Activated T-cell treated with anti-CD3 and anti-CD28 coated beads, Interleukin-2, amount 50 U/mL, for 4 hours (primary cell): ENCODE measurements around the gene RALGAPA2. TPM values are rescaled to one million over a fixed set of nuclear protein-coding genes. Genes with fewer than 3 reads are reported as not detected.

Experiments
- ATAC-seq, 2 donors: fragments of 200-7000 bp; cut with Tn5 transposase; one replicate each; pipeline ENCODE4 v1.10.0; 2021
- DNase-seq: peaks from one replicate; pipeline ENCODE4 v3.0.0-alpha.2; 2020
- H3K27me3 Mint-ChIP-seq: one replicate; pipeline ENCODE4 v1.8.0; 2021; ENCODE audit warnings: low read depth, mixed read lengths
- H3K36me3 Mint-ChIP-seq: one replicate; pipeline ENCODE4 v1.8.0; 2022; ENCODE audit warnings: mixed read lengths; ENCODE audit not compliant: insufficient read depth
- H3K4me1 Mint-ChIP-seq: one replicate; pipeline ENCODE4 v1.8.0; 2021; ENCODE audit warnings: low read depth, mixed read lengths
- H3K4me3 Mint-ChIP-seq: one replicate; pipeline ENCODE4 v1.8.0; 2021; ENCODE audit warnings: mild to moderate bottlenecking, moderate library complexity, mixed read lengths
- H3K9me3 Mint-ChIP-seq: one replicate; pipeline ENCODE4 v1.8.0; 2021; ENCODE audit warnings: mixed read lengths
- total RNA-seq, 3 donors: library from RNA; stranded (reverse); gene quantifications; one replicate each; pipeline ENCODE4 v1.2.1, GENCODE V29; 2021

RALGAPA2 gene
- total RNA-seq, 3 donors from 2014 or later, result 5.9 to 8.3 (median 7.2) TPM

DNA sequence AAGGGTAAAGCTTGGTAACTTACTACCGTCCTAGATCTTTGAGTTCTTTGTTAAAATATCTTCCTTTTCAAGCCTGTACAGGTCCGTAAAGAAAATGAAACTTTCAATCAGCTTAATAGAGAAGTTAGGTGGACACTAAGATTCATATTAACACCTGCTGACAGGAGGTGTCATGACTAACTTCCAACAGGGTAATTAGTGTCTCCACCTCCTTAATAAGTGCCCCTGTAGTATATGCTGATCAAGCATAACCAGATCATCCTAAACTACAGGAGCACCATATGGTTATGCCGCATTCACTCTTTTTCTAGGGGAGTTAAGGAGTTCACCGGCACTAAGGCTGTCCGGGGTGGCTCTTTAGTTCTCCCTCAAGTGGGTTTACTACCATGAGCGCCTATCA is 23.9 kb upstream of the RALGAPA2 start:
- Mint-ChIP-seq H3K4me3 (no peak overlapping the region), H3K36me3 (no peaks in the 10 kb centered on the region), H3K27me3 (peaks cover 4% of the 10 kb centered on the region), H3K9me3 (no peaks in the 10 kb centered on the region), H3K4me1 (peaks cover 11% of the 10 kb centered on the region)
- no peak for ATAC-seq
- DNase-seq, result no peak

GRCh38 chr20:20734475-20734948 is 22.1 kb upstream of the RALGAPA2 start:
- Mint-ChIP-seq H3K9me3 (no peaks in the 10 kb centered on the region), H3K27me3 (peaks cover 4% of the 10 kb centered on the region), H3K36me3 (no peaks in the 10 kb centered on the region), H3K4me1 (peaks cover 11% of the 10 kb centered on the region), H3K4me3 (no peak overlapping the region)
- peak; percentile 23 to 32 for ATAC-seq
- no peak for DNase-seq

DNA sequence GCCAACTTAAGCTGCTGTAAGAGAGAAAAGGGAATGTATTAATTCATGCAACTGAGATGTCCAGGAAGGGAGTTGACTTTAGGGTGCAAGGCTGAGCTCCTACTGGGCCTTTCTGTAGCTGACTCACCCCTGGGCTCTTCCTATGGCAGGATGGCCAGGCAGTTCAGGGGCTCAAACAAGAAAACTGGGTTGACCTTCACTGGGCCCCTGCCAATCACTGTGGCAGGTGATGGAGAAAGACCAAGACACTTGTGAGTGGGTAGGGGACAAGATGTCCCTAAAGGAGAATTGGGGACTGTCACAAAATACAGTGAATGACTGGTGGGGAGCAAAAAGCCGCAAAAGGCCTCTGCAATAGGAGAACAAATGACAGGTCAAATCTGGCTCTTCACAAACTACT is 21.5 kb upstream of the RALGAPA2 start:
- Mint-ChIP-seq H3K4me1 (peaks cover 11% of the 10 kb centered on the region), H3K9me3 (no peaks in the 10 kb centered on the region), H3K36me3 (no peaks in the 10 kb centered on the region), H3K27me3 (peaks cover 4% of the 10 kb centered on the region), H3K4me3 (no peak overlapping the region)
- DNase-seq (no peak), ATAC-seq (no peak)

DNA sequence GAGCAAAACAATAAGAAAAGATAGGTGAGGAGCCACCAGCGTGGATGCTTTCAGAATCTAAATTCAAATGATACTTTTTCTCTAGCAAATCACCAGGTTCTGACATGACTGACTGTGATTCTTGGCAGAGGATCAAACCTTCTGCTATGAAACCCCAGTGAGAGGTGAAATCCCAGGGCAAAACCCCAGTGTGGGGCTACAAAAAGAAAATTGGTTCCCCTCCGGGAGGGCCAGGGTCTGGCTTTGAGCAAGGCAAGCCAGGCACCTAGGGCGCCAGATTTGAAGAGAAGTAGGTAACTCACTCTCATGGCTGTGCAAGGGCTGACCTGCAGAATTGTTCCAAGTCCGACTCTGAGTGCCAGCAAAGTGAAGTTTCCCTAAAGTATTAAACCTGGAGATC is 20.2 kb upstream of the RALGAPA2 start:
- Mint-ChIP-seq H3K4me1 (peaks cover 11% of the 10 kb centered on the region), H3K36me3 (no peaks in the 10 kb centered on the region), H3K27me3 (peaks cover 5% of the 10 kb centered on the region), H3K9me3 (no peaks in the 10 kb centered on the region), H3K4me3 (no peak overlapping the region)
- DNase-seq, result no peak
- ATAC-seq, result no peak

DNA sequence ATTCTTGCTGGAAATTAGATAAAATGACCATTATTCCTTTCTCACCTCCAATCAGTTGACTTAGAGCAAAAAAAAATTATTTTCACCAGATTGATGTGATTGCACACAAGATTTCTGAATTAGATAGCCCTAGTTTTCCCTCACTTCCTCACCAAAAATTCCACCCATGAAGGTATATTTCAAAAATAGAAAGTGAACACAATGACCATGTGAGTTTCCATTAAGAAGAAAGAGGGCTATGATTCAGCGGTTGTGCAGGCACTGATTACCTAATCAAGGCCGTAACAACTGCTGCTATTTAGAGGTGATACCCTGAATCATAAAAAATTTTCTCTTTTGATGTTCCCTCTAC is 19.5 kb upstream of the RALGAPA2 start:
- H3K36me3 Mint-ChIP-seq, result no peaks in the 10 kb centered on the region
- H3K27me3 Mint-ChIP-seq, result peaks cover 5% of the 10 kb centered on the region
- DNase-seq (no peak), ATAC-seq (no peak)
- H3K4me3 Mint-ChIP-seq, result no peak overlapping the region
- H3K9me3 Mint-ChIP-seq, result no peaks in the 10 kb centered on the region
- peaks cover 11% of the 10 kb centered on the region for H3K4me1 Mint-ChIP-seq

GRCh38 chr20:20731000-20731944 is 18.8 kb upstream of the RALGAPA2 start:
- ATAC-seq (no peak), DNase-seq (no peak)
- peaks cover 11% of the 10 kb centered on the region for H3K4me1 Mint-ChIP-seq

GRCh38 chr20:20729563-20729962 is 17.1 kb upstream of the RALGAPA2 start:
- Mint-ChIP-seq H3K9me3 (no peaks in the 10 kb centered on the region), H3K4me3 (no peak overlapping the region), H3K27me3 (peaks cover 6% of the 10 kb centered on the region), H3K36me3 (no peaks in the 10 kb centered on the region), H3K4me1 (peaks cover 10% of the 10 kb centered on the region)
- DNase-seq, result no peak
- ATAC-seq, result no peak

More at GRCh38 chr20:20731000-20731944, 18.8 kb upstream of the RALGAPA2 start:
- H3K4me3 Mint-ChIP-seq, result no peak overlapping the region
- H3K27me3 Mint-ChIP-seq, result peaks cover 3% of the 10 kb centered on the region
- no peaks in the 10 kb centered on the region for H3K36me3 Mint-ChIP-seq
- H3K9me3 Mint-ChIP-seq, result no peaks in the 10 kb centered on the region

DNA sequence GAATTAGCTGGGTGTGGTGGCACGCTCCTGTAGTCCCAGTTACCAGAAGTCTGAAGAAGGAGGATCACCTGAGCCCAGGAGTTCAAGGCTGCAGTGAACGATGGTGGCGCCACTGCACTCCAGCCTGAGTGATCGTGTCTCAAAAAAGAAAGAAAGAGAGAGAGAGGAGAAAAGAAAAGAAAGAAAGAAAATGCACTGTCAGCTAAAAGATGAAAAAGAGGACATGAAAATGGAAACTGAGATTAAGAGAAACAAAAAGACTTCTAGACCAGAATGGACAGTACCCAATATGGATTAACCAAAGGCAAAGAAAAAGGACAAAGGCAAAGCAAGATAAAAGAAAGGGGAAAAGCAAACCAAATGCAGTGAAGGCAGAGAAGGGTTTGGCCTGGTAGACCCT is 9.0 kb upstream of the RALGAPA2 start:
- no peaks in the 10 kb centered on the region for H3K9me3 Mint-ChIP-seq
- ATAC-seq (no peak), DNase-seq (no peak)
- no peaks in the 10 kb centered on the region for H3K36me3 Mint-ChIP-seq
- no peak overlapping the region for H3K4me3 Mint-ChIP-seq
- H3K4me1 Mint-ChIP-seq, result no peaks in the 10 kb centered on the region
- peaks cover 3% of the 10 kb centered on the region for H3K27me3 Mint-ChIP-seq

- no peaks in the 10 kb centered on the region for H3K4me1 Mint-ChIP-seq
- ATAC-seq, result no peak
- H3K9me3 Mint-ChIP-seq, result no peaks in the 10 kb centered on the region
- no peak overlapping the region for H3K4me3 Mint-ChIP-seq
- H3K36me3 Mint-ChIP-seq, result no peaks in the 10 kb centered on the region
- DNase-seq, result no peak
- H3K27me3 Mint-ChIP-seq, result peaks cover 2% of the 10 kb centered on the region
These were observed 7.7 kb upstream of the RALGAPA2 start for GRCh38 chr20:20720158-20720557.

DNA sequence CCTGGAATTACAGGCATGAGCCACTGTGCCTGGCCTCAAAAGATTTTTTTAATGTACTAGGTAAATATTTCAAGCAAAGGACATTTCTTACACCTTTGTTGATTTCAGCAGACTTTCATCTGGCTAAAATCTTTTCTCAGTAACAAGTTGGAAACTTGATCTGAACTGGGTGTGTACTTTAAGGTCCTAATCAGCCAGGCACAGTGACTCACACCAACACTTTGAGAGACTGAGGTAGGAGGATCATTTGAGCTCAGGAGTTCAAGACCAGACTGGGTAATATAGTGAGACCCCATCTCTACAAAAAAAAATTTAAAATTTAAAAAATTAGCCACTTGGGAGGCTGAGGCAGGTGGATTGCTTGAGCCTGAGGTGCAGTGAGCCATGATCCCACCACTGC is 7.0 kb upstream of the RALGAPA2 start:
- Mint-ChIP-seq H3K4me1 (no peaks in the 10 kb centered on the region), H3K4me3 (no peak overlapping the region), H3K27me3 (peaks cover 2% of the 10 kb centered on the region), H3K36me3 (no peaks in the 10 kb centered on the region), H3K9me3 (no peaks in the 10 kb centered on the region)
- DNase-seq (no peak), ATAC-seq (no peak)

GRCh38 chr20:20713244-20713765 is 861 bp upstream of the RALGAPA2 start:
- H3K9me3 Mint-ChIP-seq, result no peaks in the 10 kb centered on the region
- peaks cover 2% of the 10 kb centered on the region for H3K27me3 Mint-ChIP-seq
- H3K4me1 Mint-ChIP-seq, result peaks cover 29% of the 10 kb centered on the region
- peak overlapping the region; percentile 90 for H3K4me3 Mint-ChIP-seq
- no peak for DNase-seq
- no peak for ATAC-seq
- no peaks in the 10 kb centered on the region for H3K36me3 Mint-ChIP-seq

GRCh38 chr20:20712004-20712473 is 405 bp downstream of the RALGAPA2 start:
- ATAC-seq (peak in 1 of 2 donors; percentile 3), DNase-seq (no peak)
- Mint-ChIP-seq H3K4me1 (peaks cover 34% of the 10 kb centered on the region), H3K9me3 (no peaks in the 10 kb centered on the region), H3K27me3 (peaks cover 2% of the 10 kb centered on the region), H3K4me3 (peak overlapping the region; percentile 90), H3K36me3 (no peaks in the 10 kb centered on the region)

- no peak for ATAC-seq
- no peaks in the 10 kb centered on the region for H3K36me3 Mint-ChIP-seq
- DNase-seq, result peak; percentile 11
- peak overlapping the region; percentile 90 for H3K4me3 Mint-ChIP-seq
- peaks cover 2% of the 10 kb centered on the region for H3K27me3 Mint-ChIP-seq
- peaks cover 37% of the 10 kb centered on the region for H3K4me1 Mint-ChIP-seq
- no peaks in the 10 kb centered on the region for H3K9me3 Mint-ChIP-seq
These were observed 1.0 kb downstream of the RALGAPA2 start for GRCh38 chr20:20711413-20711812.

GRCh38 chr20:20710443-20711315 is 1.8 kb downstream of the RALGAPA2 start:
- Mint-ChIP-seq H3K27me3 (no peaks in the 10 kb centered on the region), H3K4me1 (peaks cover 38% of the 10 kb centered on the region), H3K4me3 (peak overlapping the region; percentile 90), H3K9me3 (no peaks in the 10 kb centered on the region), H3K36me3 (peaks cover 2% of the 10 kb centered on the region)
- no peak for DNase-seq
- ATAC-seq, result no peak
